Measurements from ENCODE around the gene APPBP2.

APPBP2 gene

GRCh38 chr17:60451071-60451470, 75.0 kb downstream of the APPBP2 start:
- DNase-seq (ENCODE audit: low spot score), result no peak
- no peak for TF ChIP-seq CTCF (IDR thresholded peaks at IDR 0.05; ENCODE audit: extremely low read depth, missing control alignments)

- TF ChIP-seq CTCF (IDR thresholded peaks at IDR 0.05; ENCODE audit: extremely low read depth, missing control alignments), result no peak
- no peak for DNase-seq (ENCODE audit: low spot score)
Measured at GRCh38 chr17:60447375-60447774, 78.7 kb downstream of the APPBP2 start.

- TF ChIP-seq CTCF (IDR thresholded peaks at IDR 0.05; ENCODE audit: extremely low read depth, missing control alignments), result no peak
- DNase-seq (ENCODE audit: low spot score), result no peak
Measured at GRCh38 chr17:60445144-60445543, 80.9 kb downstream of the APPBP2 start.

- DNase-seq (ENCODE audit: low spot score), result no peak
- TF ChIP-seq CTCF (IDR thresholded peaks at IDR 0.05; ENCODE audit: extremely low read depth, missing control alignments), result no peak
Measured at GRCh38 chr17:60443713-60444112, 82.3 kb downstream of the APPBP2 start.

- no peak for TF ChIP-seq CTCF (IDR thresholded peaks at IDR 0.05; ENCODE audit: extremely low read depth, missing control alignments)
- DNase-seq (ENCODE audit: low spot score), result no peak
Measured at GRCh38 chr17:60442271-60443173, 83.5 kb downstream of the APPBP2 start.

GRCh38 chr17:60439501-60439900, 86.5 kb downstream of the APPBP2 start:
- DNase-seq (ENCODE audit: low spot score), result peak; percentile 35
- no peak for TF ChIP-seq CTCF (IDR thresholded peaks at IDR 0.05; ENCODE audit: extremely low read depth, missing control alignments)

- no peak for DNase-seq (ENCODE audit: low spot score)
- no peak for TF ChIP-seq CTCF (IDR thresholded peaks at IDR 0.05; ENCODE audit: extremely low read depth, missing control alignments)
Measured at GRCh38 chr17:60436676-60437075, 89.4 kb downstream of the APPBP2 start.

Measured in GM20000 (cell line).